Measurements from ENCODE around the gene MEGF8. TPM values are rescaled to one million over a fixed set of nuclear protein-coding genes. Genes with fewer than 3 reads are reported as not detected.

The MEGF8 gene
- total RNA-seq, 1 donor from 2014 or later = 16.4 TPM

- ATAC-seq (no peak), DNase-seq (no peak)
- intact Hi-C loops (cut with DNase I) = no loop called here
- no peak overlapping the region for H3K4me3 ChIP-seq
- no peak overlapping the region for H3K27ac ChIP-seq
- H3K27me3 ChIP-seq (ENCODE audit: low read depth) = peaks cover 11% of the 10 kb centered on the region
- H3K36me3 ChIP-seq = no peaks in the 10 kb centered on the region
- H3K4me1 ChIP-seq = peaks cover 17% of the 10 kb centered on the region
- H3K9me3 ChIP-seq = no peaks in the 10 kb centered on the region
- TF ChIP-seq CTCF (IDR thresholded peaks at IDR 0.05) = no peak
Measured at GRCh38 chr19:42394751-42395150, 69.3 kb downstream of the MEGF8 start.

DNA sequence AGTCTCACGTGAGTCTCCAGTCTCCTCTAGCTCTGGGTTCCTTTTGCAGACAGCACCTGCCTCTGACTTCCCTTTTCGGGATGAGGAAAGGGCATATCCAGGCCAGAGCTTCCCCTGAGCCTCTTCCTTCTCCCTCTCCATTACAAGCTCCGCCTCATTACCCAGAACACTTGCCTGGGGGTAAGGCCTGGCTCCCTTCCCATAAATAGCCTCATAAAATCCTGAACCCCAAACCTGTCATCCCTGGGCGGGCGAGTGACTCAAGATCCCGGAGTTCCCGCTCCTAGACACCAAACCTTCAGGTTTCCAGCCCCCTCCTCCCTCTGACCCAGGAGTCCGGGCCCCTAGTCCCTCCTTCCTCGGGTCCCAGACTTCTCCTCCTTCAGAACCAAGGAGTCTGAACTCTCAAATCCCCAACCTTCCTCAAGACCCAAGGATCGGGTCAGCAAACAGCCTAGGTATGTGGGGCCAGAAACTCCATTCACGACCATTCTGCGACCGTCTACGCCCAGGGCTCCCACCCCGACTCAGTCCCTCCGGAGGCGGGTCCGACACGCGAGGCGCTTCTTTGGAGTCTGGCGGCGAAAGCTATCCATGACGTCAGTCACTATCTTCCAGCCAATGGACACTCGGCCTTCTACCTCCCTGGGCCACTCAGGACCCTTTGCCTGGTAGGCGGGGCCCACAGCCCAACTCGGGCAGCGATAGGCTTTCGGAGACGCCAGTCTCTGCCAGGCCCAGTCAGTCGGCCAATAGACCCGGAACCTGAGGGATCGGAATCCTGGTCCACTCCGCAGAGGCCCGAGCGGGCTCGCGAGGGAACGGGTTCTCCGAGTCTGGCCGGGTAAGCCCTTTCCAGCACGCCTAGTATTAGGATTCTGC, 71.2 kb downstream of the MEGF8 start:
- Histone ChIP-seq H3K4me1 (peaks cover 26% of the 10 kb centered on the region), H3K9me3 (no peaks in the 10 kb centered on the region), H3K4me3 (peak overlapping the region; percentile 72), H3K36me3 (no peaks in the 10 kb centered on the region), H3K27me3 (ENCODE audit: low read depth) (no peaks in the 10 kb centered on the region), H3K27ac (peak overlapping the region; percentile 80)
- no peak for TF ChIP-seq CTCF (IDR thresholded peaks at IDR 0.05)
- peak; percentile 98 for ATAC-seq
- DNase-seq = peak; percentile 98
- intact Hi-C loops (cut with DNase I) = no loop called here

- intact Hi-C loops (cut with DNase I) = no loop called here
- peak overlapping the region; percentile 80 for H3K27ac ChIP-seq
- no peak for TF ChIP-seq CTCF (IDR thresholded peaks at IDR 0.05)
- no peaks in the 10 kb centered on the region for H3K27me3 ChIP-seq (ENCODE audit: low read depth)
- H3K4me3 ChIP-seq = peak overlapping the region; percentile 72
- no peaks in the 10 kb centered on the region for H3K36me3 ChIP-seq
- peaks cover 26% of the 10 kb centered on the region for H3K4me1 ChIP-seq
- no peaks in the 10 kb centered on the region for H3K9me3 ChIP-seq
- DNase-seq = no peak
- no peak for ATAC-seq
Measured at GRCh38 chr19:42397263-42398166, 72.1 kb downstream of the MEGF8 start.

DNA sequence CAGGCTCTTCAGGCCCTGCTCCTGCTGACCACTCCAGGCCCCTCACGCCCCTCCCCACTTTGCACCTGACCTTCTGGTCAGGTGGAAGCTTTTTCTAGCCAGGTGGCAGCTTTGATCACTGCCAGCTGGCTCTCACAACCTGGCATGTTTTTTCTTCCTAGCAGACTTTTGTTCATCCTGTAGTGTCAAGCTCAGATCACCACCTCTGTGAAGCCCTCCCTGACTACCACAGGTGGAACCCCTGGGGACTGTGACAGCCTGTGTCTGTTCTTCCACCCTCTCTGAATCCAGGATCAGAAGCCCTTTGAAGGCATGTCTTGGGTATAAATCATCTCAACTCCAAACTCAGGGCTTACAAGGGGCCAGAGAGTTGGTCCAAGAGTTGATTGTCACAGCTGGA, 75.0 kb downstream of the MEGF8 start:
- no peaks in the 10 kb centered on the region for H3K27me3 ChIP-seq (ENCODE audit: low read depth)
- no peak for TF ChIP-seq CTCF (IDR thresholded peaks at IDR 0.05)
- no peak for ATAC-seq
- no peaks in the 10 kb centered on the region for H3K9me3 ChIP-seq
- no peaks in the 10 kb centered on the region for H3K36me3 ChIP-seq
- intact Hi-C loops (cut with DNase I) = no loop called here
- no peak for DNase-seq
- H3K27ac ChIP-seq = no peak overlapping the region
- no peak overlapping the region for H3K4me3 ChIP-seq
- H3K4me1 ChIP-seq = peaks cover 26% of the 10 kb centered on the region

GRCh38 chr19:42401365-42402303, 76.2 kb downstream of the MEGF8 start:
- intact Hi-C loops (cut with DNase I) = no loop called here
- no peaks in the 10 kb centered on the region for H3K27me3 ChIP-seq (ENCODE audit: low read depth)
- no peaks in the 10 kb centered on the region for H3K36me3 ChIP-seq
- ATAC-seq (peak; percentile 81 to 82), DNase-seq (peak; percentile 86)
- TF ChIP-seq CTCF (IDR thresholded peaks at IDR 0.05) = peak; percentile 74
- H3K27ac ChIP-seq = peak overlapping the region; percentile 56
- no peaks in the 10 kb centered on the region for H3K9me3 ChIP-seq
- peak overlapping the region; percentile 66 for H3K4me3 ChIP-seq
- H3K4me1 ChIP-seq = peaks cover 17% of the 10 kb centered on the region
